ENCODE data around the gene CDKAL1. TPM values are rescaled to one million over a fixed set of nuclear protein-coding genes. Genes with fewer than 3 reads are reported as not detected.

CDKAL1 gene
- total and polyA plus RNA-seq, 4 donors, result 2.0 to 12.9 (median 6.7) TPM

- peaks cover 0 to 3% (median under 1%) of the 10 kb centered on the region in 4 donors for H3K4me1 ChIP-seq (ENCODE audit: control insufficient read depth in 4 of 4, insufficient read depth in 4 of 4, low read length in 3 of 4)
- H3K27me3 ChIP-seq (ENCODE audit: control insufficient read depth in 4 of 4, insufficient read depth in 4 of 4, low read length in 3 of 4), result no peaks in the 10 kb centered on the region
- no peak overlapping the region for H3K4me3 ChIP-seq (ENCODE audit: low read depth in 1 of 3, low read length in 3 of 3)
- no peak for DNase-seq (ENCODE audit: low spot score)
- WGBS, result 95% methylated on average over 2 of the region's 2 CpGs
- no peak overlapping the region for H3K9ac ChIP-seq (ENCODE audit: low read depth in 1 of 2, low read length in 2 of 2)
- no peak for TF ChIP-seq YY1 (IDR thresholded peaks at IDR 0.05)
- no peak for TF ChIP-seq FOXA2 (IDR thresholded peaks at IDR 0.05)
- TF ChIP-seq SP1 (IDR thresholded peaks at IDR 0.05), result no peak
- TF ChIP-seq JUND (IDR thresholded peaks at IDR 0.05), result no peak
- TF ChIP-seq REST (IDR thresholded peaks at IDR 0.05), result no peak
- no peak for TF ChIP-seq HNF4G (IDR thresholded peaks at IDR 0.05)
- no peak for TF ChIP-seq MAX (IDR thresholded peaks at IDR 0.05)
- no peak for TF ChIP-seq HNF4A (conservative IDR thresholded peaks at IDR 0.05)
- TF ChIP-seq FOXA1 (IDR thresholded peaks at IDR 0.05), result no peak
- no peak for TF ChIP-seq RAD21 (IDR thresholded peaks at IDR 0.05)
- TF ChIP-seq NR2F2 (IDR thresholded peaks at IDR 0.05), result no peak
- TF ChIP-seq CTCF (IDR thresholded peaks at IDR 0.05; ENCODE audit: low read depth, low read length, missing input control), result no peak
- TF ChIP-seq EGR1 (IDR thresholded peaks at IDR 0.05; ENCODE audit: low read depth in 2 of 2), result no peak
- TF ChIP-seq RXRA (IDR thresholded peaks at IDR 0.05), result no peak
- TF ChIP-seq ZBTB33 (IDR thresholded peaks at IDR 0.05), result no peak
- TF ChIP-seq GABPA (IDR thresholded peaks at IDR 0.05 in 1 of 2, conservative IDR thresholded peaks at IDR 0.05 in 1 of 2), result no peak
- TF ChIP-seq ATF3 (IDR thresholded peaks at IDR 0.05), result no peak
- H3K27ac ChIP-seq (ENCODE audit: low read depth in 1 of 2, low read length in 2 of 2), result no peak overlapping the region
- H3K36me3 ChIP-seq (ENCODE audit: control insufficient read depth in 4 of 4, insufficient read depth in 3 of 4, low read depth in 1 of 4, low read length in 3 of 4), result no peaks in the 10 kb centered on the region
- H3K9me3 ChIP-seq (ENCODE audit: control insufficient read depth in 4 of 4, low read length in 3 of 4), result no peaks in the 10 kb centered on the region
Observed at GRCh38 chr6:20710341-20710740, 176.1 kb downstream of the CDKAL1 start.

GRCh38 chr6:20711518-20711917 is 177.3 kb downstream of the CDKAL1 start:
- DNase-seq (ENCODE audit: low spot score), result no peak
- no peak overlapping the region for H3K27ac ChIP-seq (ENCODE audit: low read depth in 1 of 2, low read length in 2 of 2)
- peaks cover 0 to 3% (median under 1%) of the 10 kb centered on the region in 4 donors for H3K4me1 ChIP-seq (ENCODE audit: control insufficient read depth in 4 of 4, insufficient read depth in 4 of 4, low read length in 3 of 4)
- TF ChIP-seq GABPA (IDR thresholded peaks at IDR 0.05 in 1 of 2, conservative IDR thresholded peaks at IDR 0.05 in 1 of 2), result no peak
- TF ChIP-seq TAF1 (conservative IDR thresholded peaks at IDR 0.05), result no peak
- no peak for TF ChIP-seq HNF4G (IDR thresholded peaks at IDR 0.05)
- no peak for TF ChIP-seq FOXA2 (IDR thresholded peaks at IDR 0.05)
- TF ChIP-seq EGR1 (IDR thresholded peaks at IDR 0.05; ENCODE audit: low read depth in 2 of 2), result no peak
- no peak for TF ChIP-seq ATF3 (IDR thresholded peaks at IDR 0.05)
- TF ChIP-seq SP1 (IDR thresholded peaks at IDR 0.05), result no peak
- WGBS, result 64% methylated on average over 1 of the region's 1 CpG
- H3K27me3 ChIP-seq (ENCODE audit: control insufficient read depth in 4 of 4, insufficient read depth in 4 of 4, low read length in 3 of 4), result no peaks in the 10 kb centered on the region
- H3K4me3 ChIP-seq (ENCODE audit: low read depth in 1 of 3, low read length in 3 of 3), result no peak overlapping the region
- H3K36me3 ChIP-seq (ENCODE audit: control insufficient read depth in 4 of 4, insufficient read depth in 3 of 4, low read depth in 1 of 4, low read length in 3 of 4), result no peaks in the 10 kb centered on the region
- no peaks in the 10 kb centered on the region for H3K9me3 ChIP-seq (ENCODE audit: control insufficient read depth in 4 of 4, low read length in 3 of 4)
- H3K9ac ChIP-seq (ENCODE audit: low read depth in 1 of 2, low read length in 2 of 2), result no peak overlapping the region

All from liver (tissue), 9 donors.